ENCODE data around the gene NRXN2.

DNA sequence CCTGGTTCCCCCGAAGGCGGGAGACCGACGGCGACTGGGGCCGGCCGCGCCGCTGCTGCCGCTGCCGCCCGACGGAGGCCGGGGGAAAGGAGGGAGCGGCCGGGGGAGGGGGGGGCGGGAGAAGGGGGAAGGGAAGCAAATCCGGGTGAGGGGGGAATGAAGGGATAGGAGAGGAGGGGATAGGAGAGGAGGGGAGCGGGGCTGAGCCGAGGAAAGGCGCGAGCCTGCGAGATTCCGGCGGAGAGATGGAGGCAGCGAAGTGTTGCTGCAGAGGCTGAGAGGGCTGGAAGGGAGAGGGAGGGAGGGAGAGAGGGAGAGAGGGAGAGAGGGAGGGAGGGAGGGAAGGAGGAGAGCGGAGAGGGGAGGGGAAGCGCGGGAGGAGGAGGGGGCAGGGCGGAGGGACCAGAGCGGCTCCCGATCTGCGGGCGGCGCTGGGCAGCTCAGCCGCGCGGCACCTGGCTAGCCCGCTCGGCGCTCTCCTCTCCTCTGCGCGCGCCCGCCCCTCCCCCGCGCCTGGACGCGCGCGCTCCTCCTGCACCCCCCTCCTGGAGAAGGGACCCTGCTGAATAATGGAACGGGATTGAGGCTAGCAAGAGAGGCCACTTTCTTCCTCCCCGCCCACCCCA lies 79.6 kb downstream of the NRXN2 start:
- TF ChIP-seq, protein P1, sequence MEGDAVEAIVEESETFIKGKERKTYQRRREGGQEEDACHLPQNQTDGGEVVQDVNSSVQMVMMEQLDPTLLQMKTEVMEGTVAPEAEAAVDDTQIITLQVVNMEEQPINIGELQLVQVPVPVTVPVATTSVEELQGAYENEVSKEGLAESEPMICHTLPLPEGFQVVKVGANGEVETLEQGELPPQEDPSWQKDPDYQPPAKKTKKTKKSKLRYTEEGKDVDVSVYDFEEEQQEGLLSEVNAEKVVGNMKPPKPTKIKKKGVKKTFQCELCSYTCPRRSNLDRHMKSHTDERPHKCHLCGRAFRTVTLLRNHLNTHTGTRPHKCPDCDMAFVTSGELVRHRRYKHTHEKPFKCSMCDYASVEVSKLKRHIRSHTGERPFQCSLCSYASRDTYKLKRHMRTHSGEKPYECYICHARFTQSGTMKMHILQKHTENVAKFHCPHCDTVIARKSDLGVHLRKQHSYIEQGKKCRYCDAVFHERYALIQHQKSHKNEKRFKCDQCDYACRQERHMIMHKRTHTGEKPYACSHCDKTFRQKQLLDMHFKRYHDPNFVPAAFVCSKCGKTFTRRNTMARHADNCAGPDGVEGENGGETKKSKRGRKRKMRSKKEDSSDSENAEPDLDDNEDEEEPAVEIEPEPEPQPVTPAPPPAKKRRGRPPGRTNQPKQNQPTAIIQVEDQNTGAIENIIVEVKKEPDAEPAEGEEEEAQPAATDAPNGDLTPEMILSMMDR (IDR thresholded peaks at IDR 0.05), result no peak
- no peak for TF ChIP-seq POLR2A (IDR thresholded peaks at IDR 0.05)
